Chondrocyte (in vitro differentiated cells): ENCODE results near the gene ARHGAP40. TPM values are rescaled to one million over a fixed set of nuclear protein-coding genes. Genes with fewer than 3 reads are reported as not detected.
A peak's percentile ranks its signal among the peaks of the same experiment; 100 is the strongest.

Source experiments
- DNase-seq: peaks from one replicate; pipeline ENCODE4 v3.0.0; 2021; ENCODE audit warnings: mixed read lengths, low spot score
- H3K27ac Mint-ChIP-seq: one replicate; pipeline ENCODE4 v1.8.0; 2021; ENCODE audit warnings: mild to moderate bottlenecking, moderate library complexity, mixed read lengths; ENCODE audit not compliant: unreplicated experiment
- H3K27me3 Mint-ChIP-seq: 2 replicates; pipeline ENCODE4 v1.8.0; 2021; ENCODE audit warnings: low read depth, mixed read lengths
- H3K36me3 Mint-ChIP-seq: 2 replicates; pipeline ENCODE4 v1.8.0; 2021; ENCODE audit warnings: low read depth, mixed read lengths
- H3K4me1 Mint-ChIP-seq: 2 replicates; pipeline ENCODE4 v1.8.0; 2021; ENCODE audit warnings: low read depth, mild to moderate bottlenecking, mixed read lengths
- H3K4me3 Mint-ChIP-seq: one replicate; pipeline ENCODE4 v1.8.0; 2021; ENCODE audit warnings: mild to moderate bottlenecking, moderate library complexity, mixed read lengths; ENCODE audit not compliant: unreplicated experiment
- H3K9me3 Mint-ChIP-seq: 2 replicates; pipeline ENCODE4 v1.8.0; 2021; ENCODE audit warnings: low read depth, mixed read lengths
- total RNA-seq: library from RNA; stranded (reverse); gene quantifications from 3 replicates; pipeline ENCODE4 v1.2.1, GENCODE V29; 2021
- TF ChIP-seq, protein P1 (sequence below): fragments of 200-600 bp; sonication (generic); IDR thresholded peaks from 2 replicates; pipeline ENCODE4 v1.5.0; 2021; ENCODE audit warnings: antibody characterized with exemption, mild to moderate bottlenecking, moderate library complexity

ARHGAP40 gene
- total RNA-seq, 1 donor from 2014 or later = not detected

DNA sequence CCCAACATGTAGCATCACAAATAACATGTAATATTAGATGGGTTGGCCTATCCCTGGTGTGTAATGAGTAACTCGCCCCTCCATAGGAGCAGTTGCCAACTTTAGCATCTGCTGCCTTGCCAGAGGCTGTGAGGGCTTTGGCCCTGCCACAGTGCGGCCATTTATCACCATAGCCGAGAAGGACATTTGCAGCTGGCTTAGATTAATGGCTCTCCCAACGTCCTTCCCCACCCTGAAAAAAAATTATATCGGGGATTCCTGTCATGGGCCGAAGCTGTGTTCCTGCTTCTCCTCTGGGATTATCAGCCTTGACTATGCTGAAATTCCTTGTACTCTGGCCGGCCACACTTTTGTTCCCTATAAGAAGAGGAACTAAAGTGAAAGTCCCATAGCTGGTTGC lies 28.2 kb upstream of the ARHGAP40 start:
- H3K4me1 Mint-ChIP-seq = peaks cover 9% of the 10 kb centered on the region
- no peaks in the 10 kb centered on the region for H3K9me3 Mint-ChIP-seq
- H3K27me3 Mint-ChIP-seq = no peaks in the 10 kb centered on the region
- peaks cover 31% of the 10 kb centered on the region for H3K36me3 Mint-ChIP-seq
- DNase-seq = no peak
- no peak overlapping the region for H3K4me3 Mint-ChIP-seq
- TF ChIP-seq, protein P1, sequence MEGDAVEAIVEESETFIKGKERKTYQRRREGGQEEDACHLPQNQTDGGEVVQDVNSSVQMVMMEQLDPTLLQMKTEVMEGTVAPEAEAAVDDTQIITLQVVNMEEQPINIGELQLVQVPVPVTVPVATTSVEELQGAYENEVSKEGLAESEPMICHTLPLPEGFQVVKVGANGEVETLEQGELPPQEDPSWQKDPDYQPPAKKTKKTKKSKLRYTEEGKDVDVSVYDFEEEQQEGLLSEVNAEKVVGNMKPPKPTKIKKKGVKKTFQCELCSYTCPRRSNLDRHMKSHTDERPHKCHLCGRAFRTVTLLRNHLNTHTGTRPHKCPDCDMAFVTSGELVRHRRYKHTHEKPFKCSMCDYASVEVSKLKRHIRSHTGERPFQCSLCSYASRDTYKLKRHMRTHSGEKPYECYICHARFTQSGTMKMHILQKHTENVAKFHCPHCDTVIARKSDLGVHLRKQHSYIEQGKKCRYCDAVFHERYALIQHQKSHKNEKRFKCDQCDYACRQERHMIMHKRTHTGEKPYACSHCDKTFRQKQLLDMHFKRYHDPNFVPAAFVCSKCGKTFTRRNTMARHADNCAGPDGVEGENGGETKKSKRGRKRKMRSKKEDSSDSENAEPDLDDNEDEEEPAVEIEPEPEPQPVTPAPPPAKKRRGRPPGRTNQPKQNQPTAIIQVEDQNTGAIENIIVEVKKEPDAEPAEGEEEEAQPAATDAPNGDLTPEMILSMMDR = no peak
- no peak overlapping the region for H3K27ac Mint-ChIP-seq

DNA sequence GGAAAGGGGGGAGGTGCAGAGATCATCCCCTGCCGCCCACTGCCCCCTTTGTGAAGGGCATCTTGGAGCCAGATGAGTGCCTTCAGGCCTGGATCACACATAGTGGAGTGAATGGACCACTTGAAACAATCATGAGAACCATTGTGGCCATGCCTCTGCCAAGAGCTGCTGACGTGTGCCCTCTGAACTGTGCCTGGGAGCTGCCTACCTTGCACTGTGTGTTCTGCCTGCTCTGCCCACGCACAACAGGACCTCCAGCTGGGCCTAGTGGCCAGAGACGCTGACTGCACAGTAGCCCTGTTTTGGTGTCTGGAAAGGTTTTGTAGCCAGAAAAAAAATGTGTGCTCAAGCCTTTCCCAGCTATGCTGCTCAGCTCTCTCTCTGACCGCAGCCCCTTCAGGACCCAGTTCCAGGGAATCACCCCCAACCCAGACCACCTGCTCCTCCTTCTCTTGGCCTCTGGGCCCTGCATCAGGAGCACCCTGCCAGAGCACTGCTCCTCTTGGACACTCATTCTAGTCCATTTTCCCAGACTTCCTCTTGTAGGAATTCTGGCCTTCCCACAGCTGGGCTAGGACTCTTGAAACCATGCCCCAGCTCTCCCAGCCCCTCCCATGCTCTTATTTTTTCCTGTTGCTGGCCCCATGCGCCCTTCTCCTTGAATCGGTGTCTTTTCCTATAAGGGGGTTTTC lies 22.2 kb upstream of the ARHGAP40 start:
- Mint-ChIP-seq H3K27ac (no peak overlapping the region), H3K9me3 (no peaks in the 10 kb centered on the region), H3K4me1 (peaks cover 13% of the 10 kb centered on the region), H3K27me3 (no peaks in the 10 kb centered on the region), H3K4me3 (no peak overlapping the region), H3K36me3 (peaks cover 21% of the 10 kb centered on the region)
- TF ChIP-seq, protein P1 = no peak
- DNase-seq = no peak

DNA sequence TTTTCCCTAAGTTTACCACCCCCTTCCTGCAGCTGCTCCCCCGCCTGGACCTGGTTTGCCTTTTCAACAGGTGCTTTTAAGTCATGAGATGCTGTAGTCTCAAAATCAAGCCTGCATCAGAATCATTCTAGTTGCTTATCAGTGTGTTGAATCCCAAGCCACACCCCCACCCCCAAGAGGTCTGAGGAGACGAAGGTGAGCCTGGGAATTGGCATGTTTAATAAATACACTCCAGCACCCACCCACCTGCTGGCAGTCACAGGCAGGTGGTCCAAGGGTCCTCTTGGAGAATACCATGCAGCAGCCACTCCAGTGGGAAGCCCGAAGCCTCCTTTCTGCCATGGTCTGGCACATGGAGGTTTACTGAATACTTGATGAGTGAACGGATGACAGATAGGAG lies 21.7 kb upstream of the ARHGAP40 start:
- Mint-ChIP-seq H3K36me3 (peaks cover 16% of the 10 kb centered on the region), H3K9me3 (no peaks in the 10 kb centered on the region), H3K27me3 (no peaks in the 10 kb centered on the region), H3K4me3 (no peak overlapping the region), H3K4me1 (peaks cover 13% of the 10 kb centered on the region), H3K27ac (no peak overlapping the region)
- DNase-seq = no peak
- TF ChIP-seq, protein P1 = no peak

DNA sequence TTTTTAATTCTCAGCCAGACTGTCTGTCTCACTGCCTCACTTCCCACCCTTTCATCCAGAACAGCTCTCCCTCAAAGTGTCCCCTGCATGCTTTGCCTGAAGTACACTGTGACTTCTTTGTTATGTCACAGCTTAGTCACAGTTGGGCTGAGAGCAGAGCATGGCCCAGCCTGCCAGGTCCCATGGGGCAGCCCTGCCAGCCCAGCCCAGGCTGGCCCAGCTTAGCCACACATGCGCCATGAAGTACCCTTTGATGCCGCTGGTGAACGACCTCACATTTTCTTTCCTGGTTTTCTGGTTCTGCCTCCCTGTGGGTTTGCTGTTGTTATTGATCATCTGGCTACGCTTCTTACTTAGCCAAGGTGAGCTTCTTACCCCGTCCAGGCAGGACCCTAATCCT lies 20.6 kb upstream of the ARHGAP40 start, which contains the start of gene ADIG:
Gene ADIG, plus strand, starts transcription at position 185 of the 400 bp plus-strand sequence. Its CDS starts 54 bp downstream, at position 239.
- H3K27ac Mint-ChIP-seq = peak within 1 kb of the TSS; percentile 62
- no peaks in the 10 kb centered on the region for H3K9me3 Mint-ChIP-seq
- H3K27me3 Mint-ChIP-seq = no peaks in the 10 kb centered on the region
- peaks cover 7% of the 10 kb centered on the region for H3K36me3 Mint-ChIP-seq
- peaks cover 13% of the 10 kb centered on the region for H3K4me1 Mint-ChIP-seq
- DNase-seq = no peak
- TF ChIP-seq, protein P1 = no peak
- no peak within 1 kb of the TSS for H3K4me3 Mint-ChIP-seq

DNA sequence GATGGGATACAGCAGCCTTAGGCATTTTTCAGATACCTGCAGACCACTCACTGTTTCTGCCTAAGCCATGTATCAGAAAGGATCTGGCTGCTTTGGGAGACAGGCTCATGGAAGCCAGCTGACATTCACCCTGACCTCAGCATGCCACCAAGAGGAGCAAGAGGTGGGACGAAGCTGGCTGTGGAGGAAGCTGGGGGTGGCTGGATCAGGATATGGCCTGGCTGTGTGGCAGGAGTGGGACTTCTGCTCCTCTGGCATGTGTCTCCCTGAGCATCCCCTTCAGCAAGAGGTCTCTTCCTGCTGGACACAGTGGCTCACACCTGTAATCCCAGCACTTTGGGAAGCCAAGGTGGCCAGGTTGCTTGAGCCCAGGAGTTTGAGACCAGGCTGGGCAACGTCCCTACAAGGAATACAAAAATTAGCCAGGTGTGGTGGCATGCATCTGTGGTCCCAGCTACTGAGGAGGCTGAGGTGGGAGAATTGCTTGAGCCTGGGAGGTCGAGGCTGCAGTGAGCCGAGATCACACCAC lies 19.7 kb upstream of the ARHGAP40 start:
- Mint-ChIP-seq H3K9me3 (no peaks in the 10 kb centered on the region), H3K27me3 (no peaks in the 10 kb centered on the region), H3K27ac (no peak overlapping the region), H3K36me3 (peaks cover 6% of the 10 kb centered on the region), H3K4me1 (peaks cover 7% of the 10 kb centered on the region), H3K4me3 (no peak overlapping the region)
- DNase-seq = no peak
- TF ChIP-seq, protein P1 = no peak
